Measurements from ENCODE around the gene PDCD2L. TPM values are rescaled to one million over a fixed set of nuclear protein-coding genes. Genes with fewer than 3 reads are reported as not detected.
"Not testable (repeated sequence)": the region's sequence is repeated elsewhere in the genome, so short reads cannot be mapped to it uniquely, and the experiment has no call there.

Gene PDCD2L
- polyA plus RNA-seq, 1 experiment: 9.3 TPM

DNA sequence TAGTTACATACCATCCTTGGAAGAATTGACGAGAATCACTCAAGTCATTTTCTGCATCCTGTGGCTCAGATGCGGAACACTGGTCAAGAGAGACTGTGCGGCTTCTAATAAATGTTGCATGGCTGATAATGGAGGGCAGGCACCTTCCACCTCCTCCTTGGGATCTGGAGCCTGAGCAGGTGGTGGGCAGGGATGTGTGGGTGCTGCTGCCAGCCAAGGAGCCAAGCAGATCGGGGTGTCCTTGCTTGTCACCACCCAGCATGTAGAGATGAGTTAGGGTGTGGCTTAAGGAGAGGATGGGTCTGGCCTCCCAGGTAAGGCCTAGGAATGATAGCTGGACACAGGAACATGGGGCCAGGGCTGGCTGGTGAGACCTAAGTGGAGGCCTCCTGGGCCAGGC lies 21.7 kb upstream of the PDCD2L start:
- TF ChIP-seq, protein P1, sequence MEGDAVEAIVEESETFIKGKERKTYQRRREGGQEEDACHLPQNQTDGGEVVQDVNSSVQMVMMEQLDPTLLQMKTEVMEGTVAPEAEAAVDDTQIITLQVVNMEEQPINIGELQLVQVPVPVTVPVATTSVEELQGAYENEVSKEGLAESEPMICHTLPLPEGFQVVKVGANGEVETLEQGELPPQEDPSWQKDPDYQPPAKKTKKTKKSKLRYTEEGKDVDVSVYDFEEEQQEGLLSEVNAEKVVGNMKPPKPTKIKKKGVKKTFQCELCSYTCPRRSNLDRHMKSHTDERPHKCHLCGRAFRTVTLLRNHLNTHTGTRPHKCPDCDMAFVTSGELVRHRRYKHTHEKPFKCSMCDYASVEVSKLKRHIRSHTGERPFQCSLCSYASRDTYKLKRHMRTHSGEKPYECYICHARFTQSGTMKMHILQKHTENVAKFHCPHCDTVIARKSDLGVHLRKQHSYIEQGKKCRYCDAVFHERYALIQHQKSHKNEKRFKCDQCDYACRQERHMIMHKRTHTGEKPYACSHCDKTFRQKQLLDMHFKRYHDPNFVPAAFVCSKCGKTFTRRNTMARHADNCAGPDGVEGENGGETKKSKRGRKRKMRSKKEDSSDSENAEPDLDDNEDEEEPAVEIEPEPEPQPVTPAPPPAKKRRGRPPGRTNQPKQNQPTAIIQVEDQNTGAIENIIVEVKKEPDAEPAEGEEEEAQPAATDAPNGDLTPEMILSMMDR (IDR thresholded peaks at IDR 0.05; ENCODE audit: insufficient read depth, low read depth, low read length): no peak
- no peak overlapping the region for H3K4me3 ChIP-seq (ENCODE audit: low read depth, low read length)
- no peak for DNase-seq (ENCODE audit: low read depth)
- H3K27me3 ChIP-seq (ENCODE audit: control insufficient read depth, insufficient read depth, low read length): no peaks in the 10 kb centered on the region
- ChIA-PET POLR2A (no interaction called here), CTCF (interaction anchor here (0.9 kb wide), 1 partner anchor 15 kb away, joined by 3 read pairs; no protein-coding TSS in a partner anchor)
- H3K36me3 ChIP-seq (ENCODE audit: control insufficient read depth, insufficient read depth, low read length): peaks cover 76% of the 10 kb centered on the region

DNA sequence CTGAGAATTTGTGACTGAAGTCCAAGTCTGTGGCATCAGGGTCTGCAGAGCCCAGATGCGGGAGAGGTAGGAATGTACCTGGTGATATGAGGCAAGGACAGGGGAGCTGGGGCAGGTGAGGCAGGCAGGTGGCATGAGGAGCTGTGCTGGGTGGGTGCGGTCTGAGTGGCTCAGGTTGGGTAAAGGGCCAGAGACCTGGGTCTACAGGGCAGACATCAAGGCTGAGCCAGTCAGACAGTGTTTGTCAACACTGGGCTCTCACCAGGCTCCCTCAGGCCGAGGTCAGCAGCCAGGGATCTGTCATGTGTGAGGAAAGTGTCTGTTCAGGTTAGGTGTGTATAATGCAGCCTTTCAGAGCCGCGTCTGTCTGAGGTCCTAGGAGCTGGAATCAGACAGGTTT lies 20.6 kb upstream of the PDCD2L start:
- Histone ChIP-seq H3K4me3 (ENCODE audit: low read depth, low read length) (no peak overlapping the region), H3K36me3 (ENCODE audit: control insufficient read depth, insufficient read depth, low read length) (peaks cover 76% of the 10 kb centered on the region), H3K27me3 (ENCODE audit: control insufficient read depth, insufficient read depth, low read length) (no peaks in the 10 kb centered on the region)
- ChIA-PET CTCF (no interaction called here), POLR2A (no interaction called here)
- TF ChIP-seq, protein P1 (IDR thresholded peaks at IDR 0.05; ENCODE audit: insufficient read depth, low read depth, low read length): no peak
- DNase-seq (ENCODE audit: low read depth): no peak

DNA sequence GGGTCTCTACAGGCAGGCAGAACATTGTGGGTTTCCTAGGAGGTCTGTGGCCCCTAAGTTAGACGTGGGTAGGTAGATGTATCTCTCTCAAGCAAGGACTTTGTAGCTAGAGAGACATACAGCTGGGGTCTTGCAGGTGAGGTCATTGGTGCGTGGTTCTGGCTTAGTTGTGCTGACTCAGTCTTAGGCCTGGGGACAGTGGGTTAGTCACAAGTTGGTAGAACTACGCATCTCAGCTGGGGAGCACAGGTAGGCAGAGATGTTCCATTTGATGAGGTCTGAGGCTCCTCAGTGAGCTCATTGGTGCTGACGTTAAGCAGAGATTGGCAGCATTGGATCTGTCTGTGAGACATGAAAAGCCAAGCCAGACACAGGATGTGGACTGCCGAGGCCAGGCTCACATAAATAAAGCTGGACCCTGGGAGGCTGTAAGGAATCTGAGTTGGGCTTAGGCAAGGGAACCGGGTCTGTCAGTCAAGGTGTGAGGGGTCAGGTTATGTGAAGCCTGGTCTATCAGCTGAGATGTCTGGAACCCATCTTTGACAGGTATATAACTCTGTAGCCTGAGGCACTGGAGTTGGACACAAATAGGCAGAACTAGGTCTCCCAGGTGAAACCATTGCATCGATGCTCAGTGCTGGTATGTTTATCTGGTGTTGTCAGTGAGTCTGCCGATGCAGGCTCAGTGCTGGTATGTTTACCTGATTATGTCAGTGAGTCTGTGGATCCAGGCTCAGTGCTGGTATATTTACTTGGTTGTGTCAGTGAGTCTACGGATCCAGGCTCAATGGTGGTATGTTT lies 17.4 kb upstream of the PDCD2L start:
- Histone ChIP-seq H3K36me3 (ENCODE audit: control insufficient read depth, insufficient read depth, low read length) (peaks cover 67% of the 10 kb centered on the region), H3K4me3 (ENCODE audit: low read depth, low read length) (no peak overlapping the region), H3K27me3 (ENCODE audit: control insufficient read depth, insufficient read depth, low read length) (no peaks in the 10 kb centered on the region)
- TF ChIP-seq, protein P1 (IDR thresholded peaks at IDR 0.05; ENCODE audit: insufficient read depth, low read depth, low read length): no peak
- no peak for DNase-seq (ENCODE audit: low read depth)
- CTCF ChIA-PET: no interaction called here
- POLR2A ChIA-PET: no interaction called here

DNA sequence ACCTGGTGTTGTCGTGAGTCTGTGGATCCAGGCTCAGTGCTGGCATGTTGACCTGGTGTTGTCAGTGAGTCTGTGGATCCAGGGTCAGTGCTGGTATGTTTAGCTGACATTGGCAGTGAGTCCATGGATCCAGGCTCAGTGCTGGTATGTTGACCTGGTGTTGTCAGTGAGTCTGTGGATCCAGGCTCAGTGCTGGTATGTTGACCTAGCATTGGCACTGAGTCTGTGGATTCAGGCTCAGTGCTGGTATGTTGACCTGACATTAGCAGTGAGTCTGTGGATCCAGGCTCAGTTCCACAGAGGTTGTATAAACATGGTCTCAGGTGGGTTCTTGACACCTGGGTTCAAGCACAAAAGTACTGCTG lies 16.8 kb upstream of the PDCD2L start:
- H3K36me3 ChIP-seq (ENCODE audit: control insufficient read depth, insufficient read depth, low read length): peaks cover 64% of the 10 kb centered on the region

DNA sequence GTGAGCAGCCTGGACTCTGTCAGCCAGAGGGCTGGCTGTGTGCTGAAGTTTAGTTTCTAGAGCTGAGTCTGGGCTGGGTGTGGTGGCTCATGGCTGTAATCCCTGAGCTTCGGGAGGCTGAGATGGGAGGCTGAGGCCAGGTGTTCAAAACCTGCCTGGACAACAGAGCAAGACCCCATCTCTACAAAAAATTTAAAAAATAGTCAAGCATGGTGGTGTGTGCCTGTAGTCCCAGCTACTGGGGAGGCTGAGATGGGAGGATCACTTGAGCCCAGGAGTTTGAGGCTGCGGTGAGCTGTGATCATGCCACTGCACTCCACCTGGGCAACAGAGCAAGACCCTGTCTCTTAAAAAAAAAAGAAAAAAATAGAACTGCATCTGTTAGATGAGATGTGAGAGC lies 15.5 kb upstream of the PDCD2L start:
- DNase-seq (ENCODE audit: low read depth); H3K27me3 ChIP-seq (ENCODE audit: control insufficient read depth, insufficient read depth, low read length); POLR2A ChIA-PET; H3K4me3 ChIP-seq (ENCODE audit: low read depth, low read length): not testable (repeated sequence)
- H3K36me3 ChIP-seq (ENCODE audit: control insufficient read depth, insufficient read depth, low read length): peaks cover 58% of the 10 kb centered on the region
- CTCF ChIA-PET: interaction anchor here (0.6 kb wide), 1 partner anchor 23 kb away, joined by 3 read pairs; no protein-coding TSS in a partner anchor

More for the DNA sequence above, 16.8 kb upstream of the PDCD2L start:
- Histone ChIP-seq H3K4me3 (ENCODE audit: low read depth, low read length) (no peak overlapping the region), H3K27me3 (ENCODE audit: control insufficient read depth, insufficient read depth, low read length) (no peaks in the 10 kb centered on the region)
- DNase-seq (ENCODE audit: low read depth): no peak
- TF ChIP-seq, protein P1 (IDR thresholded peaks at IDR 0.05; ENCODE audit: insufficient read depth, low read depth, low read length): no peak
- ChIA-PET CTCF (no interaction called here), POLR2A (no interaction called here)

DNA sequence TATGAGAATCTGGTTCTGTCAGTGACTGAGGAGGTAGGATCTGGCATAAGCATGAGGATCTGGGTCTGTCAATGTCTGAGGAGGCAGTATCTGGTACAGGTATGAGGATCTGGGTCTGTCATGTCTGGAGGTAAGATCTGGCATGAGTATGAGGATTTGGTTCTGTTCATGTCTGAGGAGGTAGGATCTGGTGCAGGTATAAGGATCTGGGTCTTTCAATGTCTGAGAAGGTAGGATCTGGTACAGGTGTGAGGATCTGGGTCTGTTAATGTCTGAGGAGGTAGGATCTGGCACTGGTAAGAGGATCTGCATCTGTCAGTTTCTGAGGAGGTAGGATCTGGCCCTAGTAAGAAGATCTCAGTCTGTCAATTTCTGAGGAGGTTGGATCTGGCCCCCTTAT lies 12.4 kb upstream of the PDCD2L start:
- TF ChIP-seq, protein P1 (IDR thresholded peaks at IDR 0.05; ENCODE audit: insufficient read depth, low read depth, low read length): no peak
- ChIA-PET CTCF (no interaction called here), POLR2A (no interaction called here)
- Histone ChIP-seq H3K27me3 (ENCODE audit: control insufficient read depth, insufficient read depth, low read length) (no peaks in the 10 kb centered on the region), H3K4me3 (ENCODE audit: low read depth, low read length) (no peak overlapping the region), H3K36me3 (ENCODE audit: control insufficient read depth, insufficient read depth, low read length) (peaks cover 55% of the 10 kb centered on the region)
- no peak for DNase-seq (ENCODE audit: low read depth)
